Vagina (tissue), 2 donors: ENCODE results near the gene DEAF1.

Source experiments
- CTCF ChIP-seq, 3 experiments: fragments of 450-650 bp in 2 of 3; fragments of 200-600 bp in 1 of 3; sonication (generic) in 1 of 3; IDR thresholded peaks; one replicate each; pipeline ENCODE4 v1.5.1; 2017 to 2019; ENCODE audit warnings: antibody characterized with exemption in 3 of 3, mild to moderate bottlenecking in 2 of 3, moderate library complexity in 2 of 3
- POLR2A ChIP-seq, 2 donors: fragments of 450-650 bp; IDR thresholded peaks; one replicate each; pipeline ENCODE4 v1.6.1; 2017; ENCODE audit warnings: antibody characterized with exemption in 2 of 2, mild to moderate bottlenecking in 2 of 2, moderate library complexity in 2 of 2

GRCh38 chr11:635945-636510 is 59.0 kb downstream of the DEAF1 start:
- no peak for TF ChIP-seq CTCF (IDR thresholded peaks at IDR 0.05)
- no peak for TF ChIP-seq POLR2A (IDR thresholded peaks at IDR 0.05)
